H9 (cell line): ENCODE measurements around the gene TSPAN9. TPM values are rescaled to one million over a fixed set of nuclear protein-coding genes. Genes with fewer than 3 reads are reported as not detected.

Experiments used
- DNase-seq: peaks from one replicate; pipeline ENCODE4 v3.0.0-alpha.2; 2017
- H2AFZ ChIP-seq: one replicate; pipeline ENCODE4 v1.6.1; 2013; ENCODE audit warnings: mild to moderate bottlenecking, low read length, control low read depth, moderate library complexity
- H2AK5ac ChIP-seq: 2 replicates; pipeline ENCODE4 v1.6.1; 2013; ENCODE audit warnings: low read length, control low read depth, mixed read lengths; ENCODE audit not compliant: insufficient read length
- H2BK120ac ChIP-seq: one replicate; pipeline ENCODE4 v1.6.1; 2013; ENCODE audit warnings: low read depth, mild to moderate bottlenecking, low read length, control low read depth, inconsistent platforms; ENCODE audit not compliant: poor library complexity, severe bottlenecking
- H2BK12ac ChIP-seq: 2 replicates; pipeline ENCODE4 v1.6.1; 2013; ENCODE audit warnings: low read length, control low read depth, mixed read lengths, low read depth; ENCODE audit not compliant: insufficient read length
- H2BK15ac ChIP-seq: 2 replicates; pipeline ENCODE4 v1.6.1; 2013; ENCODE audit warnings: low read depth, low read length, control low read depth
- H2BK20ac ChIP-seq: one replicate; pipeline ENCODE4 v1.6.1; 2013; ENCODE audit warnings: low read depth, mild to moderate bottlenecking, low read length, control low read depth, inconsistent platforms; ENCODE audit not compliant: poor library complexity, severe bottlenecking
- H2BK5ac ChIP-seq: 2 replicates; pipeline ENCODE4 v1.6.1; 2013; ENCODE audit warnings: low read length, control low read depth, mixed read lengths; ENCODE audit not compliant: insufficient read length
- H3K14ac ChIP-seq: 2 replicates; pipeline ENCODE4 v1.6.1; 2013; ENCODE audit warnings: low read length, control low read depth; ENCODE audit not compliant: insufficient read depth
- H3K18ac ChIP-seq: 2 replicates; pipeline ENCODE4 v1.6.1; 2013; ENCODE audit warnings: low read depth, mild to moderate bottlenecking, mixed read lengths, low read length, control low read depth; ENCODE audit not compliant: insufficient read length
- H3K23ac ChIP-seq: 2 replicates; pipeline ENCODE4 v1.6.1; 2013; ENCODE audit warnings: low read length, control low read depth, mixed read lengths, low read depth; ENCODE audit not compliant: insufficient read length
- H3K23me2 ChIP-seq: 2 replicates; pipeline ENCODE4 v1.6.1; 2013; ENCODE audit warnings: low read depth, mild to moderate bottlenecking, mixed read lengths, low read length, control low read depth; ENCODE audit not compliant: insufficient read length, poor library complexity, severe bottlenecking
- H3K27ac ChIP-seq: 2 replicates; pipeline ENCODE4 v1.5.1; 2013; ENCODE audit warnings: low read length, control low read depth, mixed read lengths, low read depth; ENCODE audit not compliant: insufficient read length
- H3K27me3 ChIP-seq: 2 replicates; pipeline ENCODE4 v1.6.1; 2013; ENCODE audit warnings: low read length, control low read depth, inconsistent platforms; ENCODE audit not compliant: insufficient read depth
- H3K4ac ChIP-seq: 2 replicates; pipeline ENCODE4 v1.6.1; 2013; ENCODE audit warnings: low read depth, mild to moderate bottlenecking, control low read depth, inconsistent platforms, low read length, moderate library complexity
- H3K4me1 ChIP-seq: 2 replicates; pipeline ENCODE4 v1.6.1; 2013; ENCODE audit warnings: low read length, control low read depth, inconsistent platforms; ENCODE audit not compliant: insufficient read depth
- H3K4me2 ChIP-seq: 2 replicates; pipeline ENCODE4 v1.6.1; 2013; ENCODE audit warnings: low read length, control low read depth, mixed read lengths; ENCODE audit not compliant: insufficient read length, insufficient read depth
- H3K56ac ChIP-seq: 2 replicates; pipeline ENCODE4 v1.6.1; 2013; ENCODE audit warnings: low read depth, mild to moderate bottlenecking, mixed read lengths, low read length, control low read depth; ENCODE audit not compliant: insufficient read length
- H3K79me1 ChIP-seq: 2 replicates; pipeline ENCODE4 v1.6.1; 2013; ENCODE audit warnings: low read depth, mild to moderate bottlenecking, moderate library complexity, low read length, control low read depth, inconsistent platforms; ENCODE audit not compliant: insufficient read depth, poor library complexity, severe bottlenecking
- H3K79me2 ChIP-seq: 2 replicates; pipeline ENCODE4 v1.6.1; 2013; ENCODE audit warnings: low read length, control low read depth, inconsistent platforms; ENCODE audit not compliant: insufficient read depth
- H3K9ac ChIP-seq: 2 replicates; pipeline ENCODE4 v1.6.1; 2013; ENCODE audit warnings: low read length, control low read depth, mixed read lengths; ENCODE audit not compliant: insufficient read length; ENCODE audit errors: extremely low read depth
- H3K9me3 ChIP-seq: one replicate; pipeline ENCODE4 v1.6.1; 2013; ENCODE audit warnings: low read depth, low read length, inconsistent platforms; ENCODE audit not compliant: control insufficient read depth
- H3T11ph ChIP-seq: one replicate; pipeline ENCODE4 v1.6.1; 2013; ENCODE audit warnings: mild to moderate bottlenecking, low read length, control low read depth, inconsistent platforms
- H4K20me1 ChIP-seq: one replicate; pipeline ENCODE4 v1.6.1; 2013; ENCODE audit not compliant: control insufficient read depth, insufficient read length, insufficient read depth
- H4K5ac ChIP-seq: 2 replicates; pipeline ENCODE4 v1.6.1; 2013; ENCODE audit warnings: low read depth, mild to moderate bottlenecking, mixed read lengths, low read length, control low read depth; ENCODE audit not compliant: insufficient read length
- H4K8ac ChIP-seq: replicated peaks from 2 replicates; pipeline ENCODE4 v1.6.1; 2013; ENCODE audit warnings: low read length, control low read depth, mixed read lengths, low read depth; ENCODE audit not compliant: insufficient read length
- H4K91ac ChIP-seq: 2 replicates; pipeline ENCODE4 v1.6.1; 2013; ENCODE audit warnings: low read depth, mild to moderate bottlenecking, moderate library complexity, mixed read lengths, low read length, control low read depth; ENCODE audit not compliant: insufficient read length
- H3K27ac Mint-ChIP-seq, 3 experiments: 2 replicates in 2 of 3; 3 replicates in 1 of 3; pipeline ENCODE4 v1.8.0; 2020 to 2021; ENCODE audit warnings: mixed read lengths in 3 of 3, mild to moderate bottlenecking in 1 of 3, moderate library complexity in 1 of 3
- H3K27me3 Mint-ChIP-seq: 2 replicates; pipeline ENCODE4 v1.8.0; 2021; ENCODE audit warnings: low read depth, mild to moderate bottlenecking, moderate library complexity, mixed read lengths
- H3K36me3 Mint-ChIP-seq, 3 experiments: 2 replicates in 2 of 3; 3 replicates in 1 of 3; pipeline ENCODE4 v1.8.0; 2020 to 2021; ENCODE audit warnings: low read depth in 3 of 3, mixed read lengths in 3 of 3; ENCODE audit not compliant: insufficient read depth in 1 of 3
- H3K4me1 Mint-ChIP-seq, 2 experiments: 2 replicates each; pipeline ENCODE4 v1.8.0; 2020; ENCODE audit warnings: mixed read lengths in 2 of 2
- H3K4me3 Mint-ChIP-seq, 2 experiments: 2 replicates in 1 of 2; 3 replicates in 1 of 2; pipeline ENCODE4 v1.8.0; 2020 to 2021; ENCODE audit warnings: mild to moderate bottlenecking in 2 of 2, mixed read lengths in 2 of 2, moderate library complexity in 1 of 2
- H3K9me3 Mint-ChIP-seq, 2 experiments: 2 replicates in 1 of 2; 3 replicates in 1 of 2; pipeline ENCODE4 v1.8.0; 2020; ENCODE audit warnings: mild to moderate bottlenecking in 2 of 2, mixed read lengths in 2 of 2, moderate library complexity in 1 of 2
- WGBS: extraction: QIAGEN DNeasy Blood & Tissue Kit; methylation state at CpG from one replicate; pipeline ENCODE4 v1.1.7; 2013; ENCODE audit warnings: missing lambda C conversion rate, low lambda C conversion rate, mixed read lengths; ENCODE audit not compliant: insufficient read length; ENCODE audit errors: extremely low coverage; 5-methylcytosine and 5-hydroxymethylcytosine counted together
- total RNA-seq: library from RNA; stranded (reverse); gene quantifications from 2 replicates; pipeline ENCODE4 v1.2.1, GENCODE V29; 2021
- TF ChIP-seq, protein P1 (sequence below): fragments of 200-600 bp; sonication (generic); conservative IDR thresholded peaks from 3 replicates; pipeline ENCODE4 v1.8.0; 2021; ENCODE audit warnings: antibody characterized with exemption, mild to moderate bottlenecking

Gene TSPAN9
- total RNA-seq, 1 experiment from 2014 or later = 19.0 TPM

DNA sequence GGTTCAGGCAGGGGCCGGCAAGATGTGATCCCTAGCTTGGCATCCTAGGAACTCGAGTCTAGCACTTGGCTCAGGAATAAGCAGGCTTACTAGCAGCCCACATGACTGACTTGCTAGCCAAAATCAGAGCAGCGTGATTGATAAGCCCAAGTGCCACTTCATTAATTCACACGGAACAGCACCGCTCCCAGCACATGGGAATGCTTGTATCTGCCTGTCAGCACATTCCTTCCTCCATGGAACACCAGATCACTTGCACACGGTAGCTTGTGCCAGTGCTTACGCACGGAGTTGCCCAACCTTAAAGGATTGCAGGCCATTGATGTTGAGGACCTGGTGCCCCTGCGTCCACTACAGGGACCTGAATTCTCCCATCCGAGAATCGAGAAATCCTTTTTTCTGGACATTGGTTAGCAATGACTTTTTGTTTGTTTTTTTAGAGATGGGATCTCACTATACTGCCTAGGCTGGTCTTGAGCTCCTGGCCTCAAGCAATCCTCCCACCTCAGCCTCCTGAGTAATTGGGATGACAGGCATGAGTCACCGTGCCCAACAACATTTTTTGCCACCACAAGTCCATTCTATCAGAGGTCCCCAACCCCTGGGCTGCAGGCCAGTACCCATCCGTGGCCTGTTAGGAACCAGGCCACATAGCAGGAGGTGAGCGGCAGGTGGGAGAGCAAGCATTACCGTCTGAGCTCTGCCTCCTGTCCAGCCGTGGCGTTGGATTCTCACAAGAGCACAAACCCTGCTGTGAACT, 30.6 kb upstream of the TSPAN9 start:
- Histone ChIP-seq H3K23ac (no peak overlapping the region), H3K18ac (no peak overlapping the region), H3K56ac (no peak overlapping the region), H2BK120ac (no peak overlapping the region), H3K79me1 (no peaks in the 10 kb centered on the region), H3K4me1 (no peaks in the 10 kb centered on the region; the same call in 1 of the 2 replicates), H3K79me2 (no peaks in the 10 kb centered on the region), H3K27ac (no peak overlapping the region), H2BK12ac (no peak overlapping the region), H3K9ac (no peak overlapping the region), H2BK15ac (no peak overlapping the region), H3K14ac (no peak overlapping the region; the same call in 1 of the 2 replicates), H3K9me3 (no peaks in the 10 kb centered on the region), H2AK5ac (no peak overlapping the region), H3K4ac (no peak overlapping the region), H4K8ac (no peak overlapping the region), H3K4me2 (no peak overlapping the region), H2BK5ac (no peak overlapping the region), H4K91ac (no peak overlapping the region), H4K20me1 (no peaks in the 10 kb centered on the region), H2BK20ac (no peak overlapping the region), H3T11ph (no peak overlapping the region), H3K23me2 (no peaks in the 10 kb centered on the region), H2AFZ (no peak overlapping the region), H3K27me3 (no peaks in the 10 kb centered on the region), H4K5ac (no peak overlapping the region)
- WGBS = no CpG with 5 or more reads among the region's 17 CpGs
- peaks cover 16 to 18% of the 10 kb centered on the region in 2 experiments for H3K4me1 Mint-ChIP-seq
- no peaks in the 10 kb centered on the region; a peak in 1 of 5 replicates for H3K9me3 Mint-ChIP-seq
- H3K4me3 Mint-ChIP-seq = no peak overlapping the region
- TF ChIP-seq, protein P1, sequence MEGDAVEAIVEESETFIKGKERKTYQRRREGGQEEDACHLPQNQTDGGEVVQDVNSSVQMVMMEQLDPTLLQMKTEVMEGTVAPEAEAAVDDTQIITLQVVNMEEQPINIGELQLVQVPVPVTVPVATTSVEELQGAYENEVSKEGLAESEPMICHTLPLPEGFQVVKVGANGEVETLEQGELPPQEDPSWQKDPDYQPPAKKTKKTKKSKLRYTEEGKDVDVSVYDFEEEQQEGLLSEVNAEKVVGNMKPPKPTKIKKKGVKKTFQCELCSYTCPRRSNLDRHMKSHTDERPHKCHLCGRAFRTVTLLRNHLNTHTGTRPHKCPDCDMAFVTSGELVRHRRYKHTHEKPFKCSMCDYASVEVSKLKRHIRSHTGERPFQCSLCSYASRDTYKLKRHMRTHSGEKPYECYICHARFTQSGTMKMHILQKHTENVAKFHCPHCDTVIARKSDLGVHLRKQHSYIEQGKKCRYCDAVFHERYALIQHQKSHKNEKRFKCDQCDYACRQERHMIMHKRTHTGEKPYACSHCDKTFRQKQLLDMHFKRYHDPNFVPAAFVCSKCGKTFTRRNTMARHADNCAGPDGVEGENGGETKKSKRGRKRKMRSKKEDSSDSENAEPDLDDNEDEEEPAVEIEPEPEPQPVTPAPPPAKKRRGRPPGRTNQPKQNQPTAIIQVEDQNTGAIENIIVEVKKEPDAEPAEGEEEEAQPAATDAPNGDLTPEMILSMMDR = no peak
- H3K36me3 Mint-ChIP-seq = peaks cover 11 to 33% (median 14%) of the 10 kb centered on the region in 3 experiments; a peak in 5 of 7 replicates
- DNase-seq = no peak
- peaks cover 24% of the 10 kb centered on the region for H3K27me3 Mint-ChIP-seq
- H3K27ac Mint-ChIP-seq = peak overlapping the region in 1 of 3 experiments; percentile 18; a peak in 2 of 7 replicates
